DND-41 (cell line): ENCODE measurements around the gene SPARCL1.
"Not testable (repeated sequence)": the region's sequence is repeated elsewhere in the genome, so short reads cannot be mapped to it uniquely, and the experiment has no call there.

ENCODE experiments used
- EZH2 ChIP-seq: IDR thresholded peaks from 3 replicates; pipeline ENCODE4 v1.6.1; 2012; ENCODE audit warnings: borderline replicate concordance, low read depth, mild to moderate bottlenecking, moderate library complexity, low read length, inconsistent platforms; ENCODE audit not compliant: severe bottlenecking
- TF ChIP-seq, protein P1 (sequence below): IDR thresholded peaks from 2 replicates; pipeline ENCODE4 v1.5.1; 2012; ENCODE audit warnings: borderline replicate concordance, low read length, moderate library complexity, mild to moderate bottlenecking; ENCODE audit not compliant: poor library complexity, severe bottlenecking; ENCODE audit errors: extremely low read depth

DNA sequence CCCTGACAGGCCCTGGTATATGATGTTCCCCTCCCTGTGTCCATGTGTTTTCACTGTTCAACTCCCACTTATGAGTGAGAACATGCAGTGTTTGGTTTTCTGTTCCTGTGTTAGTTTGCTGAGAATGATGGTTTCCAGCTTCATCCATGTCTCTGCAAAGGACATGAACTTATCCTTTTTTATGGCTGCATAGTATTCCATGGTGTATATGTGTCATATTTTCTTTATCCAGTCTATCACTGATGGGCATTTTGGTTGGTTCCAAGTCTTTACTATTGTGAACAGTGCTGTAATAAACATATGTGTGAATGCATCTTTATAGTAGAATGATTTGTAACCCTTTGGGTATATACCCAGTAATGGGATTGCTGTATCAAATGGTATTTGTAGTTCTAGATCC lies 45.9 kb downstream of the SPARCL1 start:
- not testable (repeated sequence) for TF ChIP-seq EZH2
- TF ChIP-seq, protein P1, sequence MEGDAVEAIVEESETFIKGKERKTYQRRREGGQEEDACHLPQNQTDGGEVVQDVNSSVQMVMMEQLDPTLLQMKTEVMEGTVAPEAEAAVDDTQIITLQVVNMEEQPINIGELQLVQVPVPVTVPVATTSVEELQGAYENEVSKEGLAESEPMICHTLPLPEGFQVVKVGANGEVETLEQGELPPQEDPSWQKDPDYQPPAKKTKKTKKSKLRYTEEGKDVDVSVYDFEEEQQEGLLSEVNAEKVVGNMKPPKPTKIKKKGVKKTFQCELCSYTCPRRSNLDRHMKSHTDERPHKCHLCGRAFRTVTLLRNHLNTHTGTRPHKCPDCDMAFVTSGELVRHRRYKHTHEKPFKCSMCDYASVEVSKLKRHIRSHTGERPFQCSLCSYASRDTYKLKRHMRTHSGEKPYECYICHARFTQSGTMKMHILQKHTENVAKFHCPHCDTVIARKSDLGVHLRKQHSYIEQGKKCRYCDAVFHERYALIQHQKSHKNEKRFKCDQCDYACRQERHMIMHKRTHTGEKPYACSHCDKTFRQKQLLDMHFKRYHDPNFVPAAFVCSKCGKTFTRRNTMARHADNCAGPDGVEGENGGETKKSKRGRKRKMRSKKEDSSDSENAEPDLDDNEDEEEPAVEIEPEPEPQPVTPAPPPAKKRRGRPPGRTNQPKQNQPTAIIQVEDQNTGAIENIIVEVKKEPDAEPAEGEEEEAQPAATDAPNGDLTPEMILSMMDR = not testable (repeated sequence)
